GM21619 (cell line): Measurements from ENCODE around the gene CSH2.
A peak's percentile ranks its signal among the peaks of the same experiment; 100 is the strongest.
"Not testable (repeated sequence)": the region's sequence is repeated elsewhere in the genome, so short reads cannot be mapped to it uniquely, and the experiment has no call there.

Experiments used
- ATAC-seq: cut with Tn5 transposase; IDR thresholded peaks from one replicate; pipeline ENCODE4 v1.9.1; 2021; ENCODE audit not compliant: unreplicated experiment

CSH2 gene

DNA sequence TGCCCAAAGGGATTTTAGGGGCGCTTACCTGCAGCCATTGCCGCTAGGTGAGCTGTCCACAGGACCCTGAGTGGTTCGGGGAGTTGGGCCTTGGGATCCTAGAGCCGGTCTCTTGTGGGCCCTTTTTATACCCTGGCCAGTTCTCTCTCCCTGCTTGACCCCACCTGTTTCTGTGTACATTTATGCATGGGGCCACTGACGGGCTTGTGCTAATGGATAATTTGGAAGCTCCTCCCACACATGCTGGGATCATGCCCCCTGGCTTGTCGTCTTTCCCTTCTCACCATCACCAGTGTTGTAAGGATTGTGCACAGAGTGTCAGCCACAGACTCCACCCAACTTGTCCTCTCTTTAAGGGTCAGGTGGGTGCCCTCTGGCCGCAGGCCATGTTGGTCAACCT lies at the start of gene CSH2:
CSH2 (minus strand) TSS at position 101 of the 400 bp plus-strand sequence; CDS start at position 38, 63 bp downstream.
- not testable (repeated sequence) for ATAC-seq

DNA sequence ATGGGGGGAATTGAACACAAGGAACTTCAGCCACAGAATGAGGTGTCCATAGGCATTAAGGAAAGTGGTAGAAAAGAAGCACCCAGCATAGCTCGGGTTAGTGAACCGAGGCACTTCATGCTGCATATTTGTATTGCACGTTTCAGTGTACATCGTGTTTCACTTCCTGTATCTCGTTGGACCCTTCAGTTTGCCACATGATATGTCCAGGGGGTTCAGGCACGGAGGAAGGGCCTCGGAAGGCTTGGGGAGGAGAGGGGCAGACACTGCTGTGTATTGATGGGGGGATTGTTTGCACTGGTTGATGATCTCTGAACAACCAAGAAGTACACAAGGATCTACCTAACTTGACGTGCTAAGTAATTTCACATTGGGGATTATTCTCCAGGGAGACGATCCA lies 48.9 kb upstream of the CSH2 start:
- ATAC-seq, result peak; percentile 47

DNA sequence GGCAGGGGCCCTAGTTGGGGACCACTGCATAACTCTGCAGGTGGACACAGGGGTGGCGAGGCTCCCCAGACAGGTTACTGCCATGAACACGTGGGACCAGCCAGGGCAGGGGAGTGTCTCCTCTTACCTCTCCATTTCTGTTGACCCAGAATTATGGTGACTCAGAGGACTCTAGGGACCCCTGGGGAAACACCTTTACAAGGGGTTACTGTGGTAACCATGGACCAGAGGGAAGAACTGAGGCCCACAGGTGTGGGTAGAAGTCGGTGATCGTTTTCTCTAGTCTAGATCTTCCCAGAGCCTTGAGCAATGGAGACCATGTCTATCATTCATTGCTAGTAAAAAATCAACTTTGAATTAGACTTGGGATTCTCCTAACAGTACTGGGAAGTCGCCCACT lies 47.3 kb upstream of the CSH2 start:
- ATAC-seq, result not testable (repeated sequence)

DNA sequence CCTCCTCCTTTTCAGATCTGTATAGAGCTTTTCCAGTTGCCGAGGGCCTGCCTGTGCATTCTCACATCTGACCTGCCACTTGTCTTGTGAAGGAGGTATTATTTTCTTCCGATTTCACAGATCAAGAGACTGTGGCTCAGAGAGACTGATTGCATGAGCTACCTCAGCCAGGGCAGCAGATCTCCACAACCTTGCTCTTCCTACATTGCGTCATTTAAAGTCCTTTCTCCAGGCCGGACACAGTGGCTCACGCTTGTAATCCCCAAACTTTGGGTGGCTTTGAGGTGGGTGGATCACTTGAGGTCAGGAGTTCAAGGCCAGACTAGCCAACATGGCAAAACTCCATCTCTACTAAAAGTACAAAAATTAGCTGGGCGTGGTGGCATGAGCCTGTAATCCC lies 46.6 kb upstream of the CSH2 start:
- not testable (repeated sequence) for ATAC-seq

DNA sequence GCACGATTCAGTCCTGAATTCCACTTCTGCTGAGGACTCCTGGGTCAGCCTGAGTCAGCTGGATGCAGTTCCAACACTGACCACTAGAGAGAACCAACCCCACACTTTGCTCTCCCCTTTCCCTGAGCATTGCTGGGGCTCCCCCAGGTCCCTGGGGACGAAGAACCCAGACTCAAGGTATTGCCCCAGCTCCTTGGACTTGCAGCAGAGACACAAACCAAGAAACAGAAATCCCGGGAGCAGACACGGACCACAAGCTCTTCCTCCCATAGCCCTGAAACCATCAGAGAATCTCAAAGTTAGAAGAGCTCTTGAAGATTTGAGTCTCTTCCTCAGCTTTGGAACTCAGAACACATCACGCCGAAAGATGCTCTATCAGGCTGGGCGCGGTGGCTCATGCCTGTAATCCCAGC lies 45.8 kb upstream of the CSH2 start:
- peak; percentile 55 for ATAC-seq

DNA sequence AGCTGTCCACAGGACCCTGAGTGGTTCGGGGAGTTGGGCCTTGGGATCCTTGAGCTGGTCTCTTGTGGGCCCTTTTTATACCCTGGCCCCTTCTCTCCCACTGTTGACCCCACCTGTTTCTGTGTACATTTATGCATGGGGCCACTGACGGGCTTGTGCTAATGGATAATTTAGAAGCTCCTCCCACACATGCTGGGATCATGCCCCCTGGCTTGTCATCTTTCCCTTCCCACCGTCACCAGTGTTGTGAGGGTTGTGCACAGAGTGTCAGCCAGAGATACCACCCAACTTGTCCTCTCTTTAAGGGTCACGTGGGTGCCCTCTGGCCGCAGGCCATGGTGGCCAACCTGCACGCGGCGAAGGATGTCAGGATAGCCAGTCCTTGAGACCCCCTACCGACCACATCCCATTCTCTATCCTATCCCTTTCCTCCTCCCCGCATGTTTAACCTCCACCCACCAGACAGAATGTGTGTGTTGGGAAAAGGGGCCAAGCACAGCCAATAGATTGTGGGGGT lies 45.4 kb upstream of the CSH2 start, which contains the start of gene GH1:
GH1 (minus strand) TSS at position 51 of the 517 bp plus-strand sequence. CDS start 63 bp downstream, outside the sequence.
- not testable (repeated sequence) for ATAC-seq

DNA sequence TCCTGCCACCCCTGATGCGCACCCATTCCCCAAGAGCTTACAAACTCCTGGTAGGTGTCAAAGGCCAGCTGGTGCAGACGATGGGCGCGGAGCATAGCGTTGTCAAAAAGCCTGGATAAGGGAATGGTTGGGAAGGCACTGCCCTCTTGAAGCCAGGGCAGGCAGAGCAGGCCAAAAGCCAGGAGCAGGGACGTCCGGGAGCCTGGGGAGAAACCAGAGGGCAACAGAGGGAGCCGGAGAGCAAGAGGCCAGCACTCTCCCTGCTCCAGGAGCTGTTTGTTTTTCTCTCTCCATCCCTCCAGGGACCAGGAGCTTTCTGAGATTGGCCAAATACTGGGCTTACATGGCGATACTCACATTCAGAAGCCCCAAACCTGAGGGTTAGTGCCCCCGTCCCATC lies 44.8 kb upstream of the CSH2 start:
- ATAC-seq, result no peak

DNA sequence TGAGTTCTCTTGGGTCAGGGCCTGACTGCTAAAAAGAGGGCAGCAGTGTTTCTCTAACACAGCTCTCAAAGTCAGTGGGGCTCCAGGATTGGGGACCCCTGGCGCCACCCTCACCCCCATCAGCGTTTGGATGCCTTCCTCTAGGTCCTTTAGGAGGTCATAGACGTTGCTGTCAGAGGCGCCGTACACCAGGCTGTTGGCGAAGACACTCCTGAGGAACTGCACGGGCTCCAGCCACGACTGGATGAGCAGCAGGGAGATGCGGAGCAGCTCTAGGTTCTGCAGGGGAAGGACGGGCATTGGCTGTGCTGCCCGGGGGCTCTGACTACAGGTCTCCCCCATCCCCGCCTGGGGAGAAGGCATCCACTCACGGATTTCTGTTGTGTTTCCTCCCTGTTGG lies 44.2 kb upstream of the CSH2 start:
- ATAC-seq, result no peak

DNA sequence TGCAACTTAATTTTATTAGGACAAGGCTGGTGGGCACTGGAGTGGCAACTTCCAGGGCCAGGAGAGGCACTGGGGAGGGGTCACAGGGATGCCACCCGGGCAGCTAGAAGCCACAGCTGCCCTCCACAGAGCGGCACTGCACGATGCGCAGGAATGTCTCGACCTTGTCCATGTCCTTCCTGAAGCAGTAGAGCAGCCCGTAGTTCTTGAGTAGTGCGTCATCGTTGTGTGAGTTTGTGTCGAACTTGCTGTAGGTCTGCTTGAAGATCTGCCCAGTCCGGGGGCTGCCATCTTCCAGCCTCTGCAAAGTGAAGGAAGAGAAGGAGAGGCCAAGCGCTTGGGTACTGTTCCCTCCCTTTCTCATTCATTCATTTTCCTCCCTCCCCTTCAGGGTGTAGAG lies 43.7 kb upstream of the CSH2 start:
- ATAC-seq, result not testable (repeated sequence)

DNA sequence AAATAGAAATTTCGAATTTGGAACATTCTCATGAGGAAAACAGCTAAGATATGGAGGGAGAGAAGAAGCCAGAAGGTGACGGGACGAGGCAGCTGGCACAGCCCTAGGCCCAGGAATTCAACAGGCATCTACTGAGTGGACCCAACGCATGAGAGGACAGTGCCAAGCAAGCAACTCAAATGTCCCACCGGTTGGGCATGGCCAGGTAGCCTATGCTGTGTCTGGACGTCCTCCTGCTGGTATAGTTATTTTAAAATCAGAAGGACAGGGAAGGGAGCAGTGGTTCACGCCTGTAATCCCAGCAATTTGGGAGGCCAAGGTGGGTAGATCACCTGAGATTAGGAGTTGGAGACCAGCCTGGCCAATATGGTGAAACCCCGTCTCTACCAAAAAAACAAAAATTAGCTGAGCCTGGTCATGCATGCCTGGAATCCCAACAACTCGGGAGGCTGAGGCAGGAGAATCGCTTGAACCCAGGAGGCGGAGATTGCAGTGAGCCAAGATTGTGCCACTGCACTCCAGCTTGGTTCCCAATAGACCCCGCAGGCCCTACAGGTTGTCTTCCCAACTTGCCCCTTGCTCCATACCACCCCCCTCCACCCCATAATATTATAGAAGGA lies 43.2 kb upstream of the CSH2 start:
- no peak for ATAC-seq

DNA sequence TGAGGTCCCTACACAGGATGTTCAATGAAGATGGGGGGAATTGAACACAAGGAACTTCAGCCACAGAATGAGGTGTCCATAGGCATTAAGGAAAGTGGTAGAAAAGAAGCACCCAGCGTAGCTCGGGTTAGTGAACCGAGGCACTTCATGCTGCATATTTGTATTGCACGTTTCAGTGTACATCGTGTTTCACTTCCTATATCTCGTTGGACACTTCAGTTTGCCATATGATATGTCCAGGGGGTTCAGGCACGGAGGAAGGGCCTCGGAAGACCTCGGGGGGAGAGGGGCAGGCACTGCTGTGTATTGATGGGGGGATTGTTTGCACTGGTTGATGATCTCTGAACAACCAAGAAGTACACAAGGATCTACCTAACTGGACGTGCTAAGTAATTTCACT lies 42.3 kb upstream of the CSH2 start:
- not testable (repeated sequence) for ATAC-seq

DNA sequence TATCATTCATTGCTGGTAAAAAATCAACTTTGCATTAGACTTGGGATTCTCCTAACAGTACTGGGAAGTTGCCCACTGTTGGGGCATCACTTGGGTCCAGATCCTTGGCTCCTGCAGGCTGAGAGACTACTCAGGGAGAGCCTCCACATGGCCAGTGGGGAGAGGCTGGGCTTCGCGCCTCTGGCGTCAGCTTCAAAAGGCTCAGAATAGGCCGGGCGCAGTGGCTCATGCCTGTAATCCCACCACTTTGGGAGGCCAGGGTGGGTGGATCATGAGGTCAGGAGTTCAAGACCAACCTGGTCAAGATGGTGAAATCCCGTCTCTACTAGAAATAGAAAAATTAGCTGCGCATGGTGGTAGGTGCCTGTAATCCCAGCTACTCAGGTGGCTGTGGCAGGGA lies 41.0 kb upstream of the CSH2 start:
- no peak for ATAC-seq

DNA sequence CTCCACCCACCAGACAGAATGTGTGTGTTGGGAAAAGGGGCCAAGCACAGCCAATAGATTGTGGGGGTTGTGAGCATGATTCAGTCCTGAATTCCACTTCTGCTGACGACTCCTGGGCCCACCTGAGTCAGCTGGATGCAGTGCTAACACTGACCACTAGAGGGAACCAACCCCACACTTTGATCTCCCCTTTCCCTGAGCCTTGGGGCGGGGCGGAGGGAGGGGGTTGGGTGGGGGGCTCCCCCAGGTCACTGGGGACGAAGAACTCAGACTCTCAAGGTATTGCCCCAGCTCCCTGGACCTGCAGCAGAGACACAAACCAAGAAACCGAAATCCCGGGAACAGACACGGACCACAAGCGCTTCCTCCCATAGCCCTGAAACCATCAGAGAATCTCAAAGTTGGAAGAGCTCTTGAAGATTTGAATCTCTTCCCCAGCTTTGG lies 38.2 kb upstream of the CSH2 start:
- no peak for ATAC-seq

DNA sequence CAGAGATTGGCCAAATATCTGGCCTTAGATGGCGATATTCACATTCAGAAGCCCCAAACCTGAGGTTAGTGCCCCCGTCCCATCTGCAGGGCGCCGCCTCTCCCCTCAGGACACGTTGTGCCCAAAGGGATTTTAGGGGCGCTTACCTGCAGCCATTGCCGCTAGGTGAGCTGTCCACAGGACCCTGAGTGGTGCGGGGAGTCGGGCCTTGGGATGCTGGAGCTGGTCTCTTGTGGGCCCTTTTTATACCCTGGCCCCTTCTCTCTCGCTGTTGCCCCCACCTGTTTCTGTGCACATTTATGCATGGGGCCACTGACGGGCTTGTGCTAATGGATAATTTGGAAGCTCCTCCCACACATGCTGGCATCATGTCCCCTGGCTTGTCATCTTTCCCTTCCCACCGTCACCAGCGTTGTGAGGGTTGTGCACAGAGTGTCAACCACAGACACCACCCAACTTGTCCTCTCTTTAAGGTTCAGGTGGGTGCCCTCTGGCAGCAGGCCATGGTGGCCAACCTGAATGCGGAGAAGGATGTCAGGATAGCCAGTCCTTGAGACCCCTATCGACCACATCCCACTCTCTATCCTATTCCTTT lies 37.7 kb upstream of the CSH2 start, which contains the start of gene CSHL1:
CSHL1 (minus strand) TSS at position 218 of the 595 bp plus-strand sequence; CDS start at position 156, 62 bp downstream.
- ATAC-seq, result no peak

DNA sequence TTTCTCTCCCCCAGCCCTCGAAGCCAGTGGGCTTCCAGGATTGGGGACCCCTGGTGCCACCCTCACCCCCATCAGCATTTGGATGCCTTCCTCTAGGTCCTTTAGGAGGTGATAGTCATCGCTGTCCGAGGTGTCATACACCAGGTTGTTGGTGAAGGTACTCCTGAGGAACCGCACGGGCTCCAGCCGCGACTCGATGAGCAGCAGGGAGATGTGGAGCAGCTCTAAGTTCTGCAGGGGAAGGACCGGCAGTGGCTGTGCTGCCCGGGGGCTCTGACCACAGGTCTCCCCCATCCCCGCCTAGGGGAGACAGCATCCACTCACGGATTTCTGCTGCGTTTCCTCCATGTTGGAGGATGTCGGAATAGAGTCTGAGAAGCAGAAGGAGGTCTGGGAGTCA lies 36.6 kb upstream of the CSH2 start:
- no peak for ATAC-seq

DNA sequence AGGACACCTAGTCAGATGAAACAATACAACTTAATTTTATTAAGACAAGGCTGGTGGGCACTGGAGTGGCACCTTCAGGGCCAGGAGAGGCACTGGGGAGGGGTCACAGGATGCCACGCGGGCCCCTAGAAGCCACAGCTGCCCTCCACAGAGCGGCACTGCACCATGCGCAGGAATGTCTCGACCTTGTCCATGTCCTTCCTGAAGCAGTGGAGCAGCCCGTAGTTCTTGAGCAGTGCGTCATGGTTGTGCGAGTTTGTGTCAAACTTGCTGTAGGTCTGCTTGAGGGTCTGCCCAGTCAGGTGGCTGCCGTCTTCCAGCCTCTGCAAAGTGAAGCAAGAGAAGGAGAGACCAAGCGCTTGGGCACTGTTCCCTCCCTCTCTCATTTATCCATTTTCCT lies 36.1 kb upstream of the CSH2 start:
- not testable (repeated sequence) for ATAC-seq

DNA sequence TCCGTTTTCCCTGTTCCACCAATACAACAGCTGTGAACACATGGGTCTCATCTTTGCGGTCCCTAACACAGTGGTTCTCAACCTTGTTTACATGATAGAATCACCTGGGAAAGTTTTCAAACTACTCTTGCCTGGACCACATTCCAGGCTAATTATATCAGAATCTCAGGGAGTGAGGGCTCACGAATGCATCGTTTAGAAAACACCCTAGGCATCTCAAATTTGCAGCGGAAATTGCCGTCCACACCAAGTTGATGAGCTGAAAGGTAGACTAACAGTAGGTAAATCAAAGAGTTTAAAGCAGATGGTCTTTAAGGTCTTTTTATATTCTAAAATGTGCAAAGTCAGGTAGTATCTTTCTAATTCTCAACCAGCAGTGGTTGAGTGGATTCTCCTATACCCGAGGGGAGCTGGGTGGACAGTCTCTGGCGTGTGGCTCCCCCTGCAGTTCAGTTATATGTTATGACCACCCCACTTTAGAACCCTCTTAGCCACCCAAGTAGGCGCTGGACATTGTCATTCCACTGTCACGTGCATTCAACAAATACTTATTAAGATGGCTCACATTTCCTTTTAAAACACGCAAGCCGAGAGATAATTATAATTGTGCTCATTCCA lies 33.8 kb upstream of the CSH2 start:
- not testable (repeated sequence) for ATAC-seq

DNA sequence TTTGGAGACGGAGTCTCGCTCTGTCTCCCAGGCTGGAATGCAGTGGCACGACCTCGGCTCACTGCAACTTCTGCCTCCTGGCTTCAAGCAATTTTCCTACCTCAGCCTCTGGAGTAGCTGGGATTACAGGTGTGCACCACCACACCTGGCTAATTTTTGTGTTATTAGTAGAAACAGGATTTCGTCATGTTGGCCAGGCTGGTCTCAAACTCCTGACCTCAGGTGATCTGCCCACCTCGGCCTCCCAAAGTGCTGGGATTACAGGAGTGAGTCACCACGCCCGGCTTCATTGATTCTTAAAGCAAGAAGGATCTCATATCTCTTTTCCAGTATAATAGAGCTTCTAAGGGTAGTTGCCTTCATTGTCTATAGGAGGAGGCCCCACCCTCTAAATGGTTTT lies 31.3 kb upstream of the CSH2 start:
- ATAC-seq, result not testable (repeated sequence)

DNA sequence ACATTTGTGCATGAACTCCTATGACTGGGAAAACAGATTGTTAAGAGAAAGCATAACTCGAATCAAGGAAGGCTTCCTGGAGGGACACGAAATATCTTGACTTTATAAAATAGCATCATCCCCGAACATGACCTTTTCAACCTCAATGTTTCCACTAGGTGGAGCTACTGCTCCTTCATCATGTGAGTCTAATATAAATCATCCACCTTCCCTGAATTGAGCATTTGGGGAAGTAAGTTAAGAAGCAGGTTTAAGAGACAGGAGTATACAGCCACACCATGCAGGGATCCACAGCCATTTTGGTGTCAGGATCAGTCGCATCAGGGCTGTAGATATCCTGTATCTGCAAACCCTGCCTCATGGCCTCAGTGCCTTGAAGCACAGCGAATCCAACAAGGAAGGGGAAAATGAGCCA lies 30.3 kb upstream of the CSH2 start:
- ATAC-seq, result not testable (repeated sequence)

DNA sequence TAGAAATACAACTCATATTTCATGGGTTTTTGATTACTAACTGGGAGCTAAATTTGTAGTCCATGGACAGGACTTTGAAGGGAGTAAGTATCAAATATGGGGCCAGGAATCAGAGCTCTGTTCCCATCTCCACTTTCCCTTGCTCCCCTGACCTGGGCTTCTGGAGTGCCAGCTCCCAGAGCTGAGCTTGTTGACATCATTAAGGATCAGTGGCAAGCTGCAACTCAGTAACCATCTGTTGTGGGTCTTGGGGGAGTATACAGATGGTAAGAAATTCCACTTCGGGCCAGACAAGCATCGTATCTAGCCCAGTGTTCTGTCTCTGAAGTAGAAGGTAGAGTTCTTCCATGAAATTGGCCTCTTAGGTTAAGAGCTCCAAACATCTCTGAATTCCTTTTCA lies 28.5 kb upstream of the CSH2 start:
- ATAC-seq, result not testable (repeated sequence)

DNA sequence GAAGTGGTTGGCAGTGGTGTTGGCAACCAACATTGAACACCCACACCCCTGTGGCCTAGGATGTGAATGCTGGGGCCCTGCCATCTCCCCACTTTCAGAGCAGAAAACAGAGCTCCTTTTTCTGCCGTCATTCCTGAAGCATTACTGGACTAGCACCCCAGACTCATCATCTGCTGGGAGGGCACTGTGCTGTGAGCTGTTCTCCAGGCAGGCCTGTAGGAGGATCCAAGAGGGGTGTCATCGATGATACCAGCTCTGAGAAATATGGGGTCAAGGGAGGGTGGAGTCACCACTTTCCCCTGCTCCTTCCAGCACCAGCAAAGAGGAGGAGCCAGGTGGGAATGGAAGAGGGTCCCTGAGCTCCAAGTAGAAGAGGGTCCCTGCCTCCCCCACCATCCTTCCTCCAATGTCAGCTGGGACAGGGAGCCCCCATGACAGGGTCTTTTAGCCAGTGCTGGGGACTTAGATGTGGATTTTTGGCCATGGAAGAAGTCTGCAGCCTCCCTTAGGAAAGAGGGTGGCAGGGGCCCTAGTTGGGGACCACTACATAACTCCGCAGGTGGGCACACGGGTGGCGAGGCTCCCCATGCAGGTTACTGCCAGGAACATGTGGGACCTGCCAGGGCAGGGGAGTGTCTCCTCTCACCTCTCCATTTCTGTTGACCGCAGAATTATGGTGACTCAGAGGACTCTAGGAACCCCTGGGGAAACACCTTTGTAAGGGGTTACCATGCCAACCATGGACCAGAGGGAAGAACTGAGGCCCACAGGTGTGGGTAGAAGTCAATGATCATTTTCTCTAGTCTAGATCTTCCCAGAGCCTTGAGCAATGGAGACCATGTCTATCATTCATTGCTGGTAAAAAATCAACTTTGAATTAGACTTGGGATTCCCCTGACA lies 25.7 kb upstream of the CSH2 start:
- ATAC-seq, result not testable (repeated sequence)
